ENCODE measurements around the gene SYCE3. TPM values are rescaled to one million over a fixed set of nuclear protein-coding genes. Genes with fewer than 3 reads are reported as not detected.

The SYCE3 gene
- total and polyA plus RNA-seq, 9 of the 15 experiments (the other 6 are each of a cell fraction or from before 2014, with no cell fraction given): 0.56 TPM; not detected in 8

DNA sequence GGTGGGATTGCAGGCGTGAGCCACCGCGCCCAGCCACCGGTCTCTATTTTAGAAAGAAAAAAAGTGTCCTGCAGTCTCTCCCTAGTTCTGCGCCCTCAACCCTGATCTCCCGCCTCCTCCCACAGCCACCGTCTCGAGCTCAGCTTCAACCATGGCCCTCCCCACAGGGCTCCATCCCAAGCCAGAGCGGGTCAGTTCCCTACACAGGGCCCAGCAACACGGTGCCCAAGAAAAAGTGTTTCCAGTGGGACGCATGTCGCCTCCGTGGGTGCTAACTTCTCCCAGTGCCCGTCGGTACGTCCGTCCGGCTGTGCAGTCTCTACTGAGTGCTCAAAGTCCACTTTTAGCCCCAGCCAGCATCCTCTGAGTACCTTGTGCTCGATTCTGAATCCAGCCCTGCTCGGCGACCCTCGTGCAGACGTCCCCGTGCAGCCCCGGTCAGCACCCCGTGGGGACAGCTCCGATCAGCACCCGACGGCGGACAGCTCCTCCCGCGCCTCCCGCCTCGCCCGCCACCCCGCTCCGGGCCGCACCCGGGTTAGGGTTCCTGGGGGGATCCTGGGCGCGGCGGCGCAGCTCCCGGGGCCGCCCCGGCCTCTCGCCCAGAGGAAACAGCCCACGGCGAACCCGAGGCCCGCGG, 37.2 kb upstream of the SYCE3 start (continued):
- TF ChIP-seq HMBOX1 (IDR thresholded peaks at IDR 0.05): no peak
- TF ChIP-seq, protein P1, sequence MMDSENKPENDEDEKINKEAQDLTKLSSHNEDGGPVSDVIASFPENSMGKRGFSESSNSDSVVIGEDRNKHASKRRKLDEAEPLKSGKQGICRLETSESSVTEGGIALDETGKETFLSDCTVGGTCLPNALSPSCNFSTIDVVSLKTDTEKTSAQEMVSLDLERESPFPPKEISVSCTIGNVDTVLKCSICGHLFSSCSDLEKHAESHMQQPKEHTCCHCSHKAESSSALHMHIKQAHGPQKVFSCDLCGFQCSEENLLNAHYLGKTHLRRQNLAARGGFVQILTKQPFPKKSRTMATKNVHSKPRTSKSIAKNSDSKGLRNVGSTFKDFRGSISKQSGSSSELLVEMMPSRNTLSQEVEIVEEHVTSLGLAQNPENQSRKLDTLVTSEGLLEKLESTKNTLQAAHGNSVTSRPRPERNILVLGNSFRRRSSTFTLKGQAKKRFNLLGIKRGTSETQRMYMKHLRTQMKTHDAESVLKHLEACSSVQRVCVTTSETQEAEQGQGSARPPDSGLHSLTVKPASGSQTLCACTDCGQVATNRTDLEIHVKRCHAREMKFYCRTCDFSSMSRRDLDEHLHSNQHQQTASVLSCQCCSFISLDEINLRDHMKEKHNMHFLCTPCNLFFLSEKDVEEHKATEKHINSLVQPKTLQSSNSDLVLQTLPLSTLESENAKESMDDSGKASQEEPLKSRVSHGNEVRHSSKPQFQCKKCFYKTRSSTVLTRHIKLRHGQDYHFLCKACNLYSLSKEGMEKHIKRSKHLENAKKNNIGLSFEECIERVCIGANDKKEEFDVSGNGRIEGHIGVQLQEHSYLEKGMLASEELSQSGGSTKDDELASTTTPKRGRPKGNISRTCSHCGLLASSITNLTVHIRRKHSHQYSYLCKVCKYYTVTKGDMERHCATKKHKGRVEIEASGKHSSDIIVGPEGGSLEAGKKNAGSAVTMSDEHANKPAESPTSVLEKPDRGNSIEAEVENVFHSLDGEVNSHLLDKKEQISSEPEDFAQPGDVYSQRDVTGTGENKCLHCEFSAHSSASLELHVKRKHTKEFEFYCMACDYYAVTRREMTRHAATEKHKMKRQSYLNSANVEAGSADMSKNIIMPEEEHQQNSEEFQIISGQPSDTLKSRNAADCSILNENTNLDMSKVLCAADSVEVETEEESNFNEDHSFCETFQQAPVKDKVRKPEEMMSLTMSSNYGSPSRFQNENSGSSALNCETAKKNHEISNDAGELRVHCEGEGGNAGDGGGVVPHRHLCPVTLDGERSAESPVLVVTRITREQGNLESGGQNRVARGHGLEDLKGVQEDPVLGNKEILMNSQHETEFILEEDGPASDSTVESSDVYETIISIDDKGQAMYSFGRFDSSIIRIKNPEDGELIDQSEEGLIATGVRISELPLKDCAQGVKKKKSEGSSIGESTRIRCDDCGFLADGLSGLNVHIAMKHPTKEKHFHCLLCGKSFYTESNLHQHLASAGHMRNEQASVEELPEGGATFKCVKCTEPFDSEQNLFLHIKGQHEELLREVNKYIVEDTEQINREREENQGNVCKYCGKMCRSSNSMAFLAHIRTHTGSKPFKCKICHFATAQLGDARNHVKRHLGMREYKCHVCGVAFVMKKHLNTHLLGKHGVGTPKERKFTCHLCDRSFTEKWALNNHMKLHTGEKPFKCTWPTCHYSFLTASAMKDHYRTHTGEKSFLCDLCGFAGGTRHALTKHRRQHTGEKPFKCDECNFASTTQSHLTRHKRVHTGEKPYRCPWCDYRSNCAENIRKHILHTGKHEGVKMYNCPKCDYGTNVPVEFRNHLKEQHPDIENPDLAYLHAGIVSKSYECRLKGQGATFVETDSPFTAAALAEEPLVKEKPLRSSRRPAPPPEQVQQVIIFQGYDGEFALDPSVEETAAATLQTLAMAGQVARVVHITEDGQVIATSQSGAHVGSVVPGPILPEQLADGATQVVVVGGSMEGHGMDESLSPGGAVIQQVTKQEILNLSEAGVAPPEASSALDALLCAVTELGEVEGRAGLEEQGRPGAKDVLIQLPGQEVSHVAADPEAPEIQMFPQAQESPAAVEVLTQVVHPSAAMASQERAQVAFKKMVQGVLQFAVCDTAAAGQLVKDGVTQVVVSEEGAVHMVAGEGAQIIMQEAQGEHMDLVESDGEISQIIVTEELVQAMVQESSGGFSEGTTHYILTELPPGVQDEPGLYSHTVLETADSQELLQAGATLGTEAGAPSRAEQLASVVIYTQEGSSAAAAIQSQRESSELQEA (IDR thresholded peaks at IDR 0.05; ENCODE audit: low read depth): no peak
- TF ChIP-seq HLTF (IDR thresholded peaks at IDR 0.05): no peak
- TF ChIP-seq NR4A1 (CRISPR knock-in tag; IDR thresholded peaks at IDR 0.05): no peak
- no peak for TF ChIP-seq NR4A1 (tag; IDR thresholded peaks at IDR 0.05)
- TF ChIP-seq ZNF584 (CRISPR knock-in tag; IDR thresholded peaks at IDR 0.05; ENCODE audit: low read depth): peak; percentile 78; the same call in 1 of the 2 replicates
- TF ChIP-seq, protein P2, sequence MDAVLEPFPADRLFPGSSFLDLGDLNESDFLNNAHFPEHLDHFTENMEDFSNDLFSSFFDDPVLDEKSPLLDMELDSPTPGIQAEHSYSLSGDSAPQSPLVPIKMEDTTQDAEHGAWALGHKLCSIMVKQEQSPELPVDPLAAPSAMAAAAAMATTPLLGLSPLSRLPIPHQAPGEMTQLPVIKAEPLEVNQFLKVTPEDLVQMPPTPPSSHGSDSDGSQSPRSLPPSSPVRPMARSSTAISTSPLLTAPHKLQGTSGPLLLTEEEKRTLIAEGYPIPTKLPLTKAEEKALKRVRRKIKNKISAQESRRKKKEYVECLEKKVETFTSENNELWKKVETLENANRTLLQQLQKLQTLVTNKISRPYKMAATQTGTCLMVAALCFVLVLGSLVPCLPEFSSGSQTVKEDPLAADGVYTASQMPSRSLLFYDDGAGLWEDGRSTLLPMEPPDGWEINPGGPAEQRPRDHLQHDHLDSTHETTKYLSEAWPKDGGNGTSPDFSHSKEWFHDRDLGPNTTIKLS (IDR thresholded peaks at IDR 0.05; ENCODE audit: borderline replicate concordance, low read depth): no peak
- TF ChIP-seq ADNP (tag; IDR thresholded peaks at IDR 0.05): no peak
- 0 out of 2 replicates have a peak, but pooled peaks have one; percentile 82 for TF ChIP-seq ZNF217 (CRISPR knock-in tag; IDR thresholded peaks at IDR 0.05)
- TF ChIP-seq, protein P3, sequence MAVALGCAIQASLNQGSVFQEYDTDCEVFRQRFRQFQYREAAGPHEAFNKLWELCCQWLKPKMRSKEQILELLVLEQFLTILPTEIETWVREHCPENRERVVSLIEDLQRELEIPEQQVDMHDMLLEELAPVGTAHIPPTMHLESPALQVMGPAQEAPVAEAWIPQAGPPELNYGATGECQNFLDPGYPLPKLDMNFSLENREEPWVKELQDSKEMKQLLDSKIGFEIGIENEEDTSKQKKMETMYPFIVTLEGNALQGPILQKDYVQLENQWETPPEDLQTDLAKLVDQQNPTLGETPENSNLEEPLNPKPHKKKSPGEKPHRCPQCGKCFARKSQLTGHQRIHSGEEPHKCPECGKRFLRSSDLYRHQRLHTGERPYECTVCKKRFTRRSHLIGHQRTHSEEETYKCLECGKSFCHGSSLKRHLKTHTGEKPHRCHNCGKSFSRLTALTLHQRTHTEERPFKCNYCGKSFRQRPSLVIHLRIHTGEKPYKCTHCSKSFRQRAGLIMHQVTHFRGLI (CRISPR knock-in tag; IDR thresholded peaks at IDR 0.05): no peak
- TF ChIP-seq ZNF197 (CRISPR knock-in tag; IDR thresholded peaks at IDR 0.05; ENCODE audit: low read depth): peak; percentile 63; the same call in 1 of the 2 replicates
- peak; percentile 99 for TF ChIP-seq FOXP1 (CRISPR knock-in tag; IDR thresholded peaks at IDR 0.05)
- TF ChIP-seq PPARD (CRISPR knock-in tag; IDR thresholded peaks at IDR 0.05): no peak
- no peak for TF ChIP-seq NCOA2 (IDR thresholded peaks at IDR 0.05; ENCODE audit: partially characterized antibody in 2 of 2)

Data from K562 (cell line).